NOMO-1 (cell line): Measurements from ENCODE around the gene GOLGA6L10.
"Not testable (repeated sequence)": the region's sequence is repeated elsewhere in the genome, so short reads cannot be mapped to it uniquely, and the experiment has no call there.

ENCODE experiments used
- DNase-seq, 2 experiments: peaks; one replicate each; lab custom pipeline; 2025; ENCODE audit not compliant: unreplicated experiment in 2 of 2; lab: John Stamatoyannopoulos, UW

Gene GOLGA6L10

GRCh38 chr15:82344421-82344820 is 4.9 kb downstream of the GOLGA6L10 start:
- not testable (repeated sequence) for DNase-seq

DNA sequence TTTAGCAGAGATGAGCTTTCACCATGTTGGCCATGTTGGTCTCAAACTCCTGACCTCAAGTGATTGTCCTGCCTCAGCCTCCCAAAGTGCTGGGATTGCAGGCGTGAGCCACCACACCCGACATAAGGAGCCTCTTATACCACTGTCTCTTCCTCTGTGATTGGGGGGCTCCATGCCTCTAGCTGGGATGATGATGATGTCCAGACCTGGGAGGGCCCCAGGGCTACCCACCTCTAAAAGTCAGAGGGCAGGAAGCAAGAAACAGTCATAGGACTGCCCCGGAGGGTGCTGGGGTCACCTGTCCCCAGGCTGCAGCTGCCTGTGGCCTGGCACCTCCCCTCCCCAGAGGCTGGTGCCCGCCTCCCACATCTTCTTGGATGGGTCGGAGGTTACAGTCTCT is 5.4 kb downstream of the GOLGA6L10 start:
- not testable (repeated sequence) for DNase-seq

DNA sequence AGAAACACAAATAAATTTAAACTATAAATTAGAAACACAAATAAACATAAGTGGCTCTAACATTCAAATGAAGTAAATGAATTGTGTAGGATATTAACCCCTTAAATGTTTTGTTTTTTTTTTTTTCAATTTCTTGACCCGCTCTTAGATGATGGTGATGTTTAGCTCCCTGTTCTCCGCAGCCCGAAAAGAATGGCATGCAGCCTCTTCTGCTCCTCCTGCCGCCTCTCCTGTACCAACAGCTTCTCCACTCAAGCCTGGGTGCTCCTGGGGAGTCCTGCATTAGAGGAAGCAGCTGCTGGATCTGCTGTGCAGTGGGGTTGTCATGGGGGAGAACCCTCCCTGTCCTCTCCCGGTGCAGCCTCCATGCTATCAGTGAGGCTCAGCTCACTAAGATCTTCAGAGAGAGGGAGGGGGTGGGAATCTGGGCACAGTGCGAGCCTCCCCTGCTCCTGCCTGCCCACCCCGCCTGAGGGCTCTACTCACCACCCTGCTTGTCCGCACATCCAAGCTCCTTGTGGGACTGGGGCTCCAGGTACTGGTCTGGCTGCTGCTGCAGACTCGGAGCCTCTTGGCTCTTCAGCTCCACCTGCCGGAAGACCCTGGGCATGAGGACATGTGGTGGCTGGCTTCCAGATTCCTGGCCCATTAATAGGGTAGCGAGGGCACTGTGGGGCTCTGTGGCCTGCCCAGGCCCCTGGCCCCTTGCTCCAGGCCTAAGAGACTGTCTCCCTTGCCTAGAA is 6.5 kb downstream of the GOLGA6L10 start:
- DNase-seq: not testable (repeated sequence)

DNA sequence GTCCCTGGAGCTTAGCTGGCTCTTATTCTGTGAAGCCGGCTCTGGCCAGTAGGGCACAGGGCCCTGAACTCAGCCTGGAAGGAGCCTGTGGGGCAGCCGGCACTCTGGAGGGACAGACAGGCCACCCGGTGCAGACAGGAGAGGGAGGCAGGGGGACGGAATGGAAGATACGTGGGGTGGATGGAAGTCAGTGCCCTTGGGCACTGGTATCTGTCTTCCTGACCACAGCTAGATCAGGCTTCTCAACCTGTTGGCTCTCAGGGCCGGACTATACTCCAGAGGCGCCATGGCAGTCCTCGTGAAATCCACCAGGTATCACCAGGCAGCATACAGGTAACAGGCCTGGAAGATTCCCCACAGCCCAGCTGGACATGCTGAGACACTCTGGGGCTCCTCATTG is 10.7 kb downstream of the GOLGA6L10 start:
- DNase-seq: not testable (repeated sequence)

GRCh38 chr15:82338053-82338452 is 11.2 kb downstream of the GOLGA6L10 start:
- not testable (repeated sequence) for DNase-seq

DNA sequence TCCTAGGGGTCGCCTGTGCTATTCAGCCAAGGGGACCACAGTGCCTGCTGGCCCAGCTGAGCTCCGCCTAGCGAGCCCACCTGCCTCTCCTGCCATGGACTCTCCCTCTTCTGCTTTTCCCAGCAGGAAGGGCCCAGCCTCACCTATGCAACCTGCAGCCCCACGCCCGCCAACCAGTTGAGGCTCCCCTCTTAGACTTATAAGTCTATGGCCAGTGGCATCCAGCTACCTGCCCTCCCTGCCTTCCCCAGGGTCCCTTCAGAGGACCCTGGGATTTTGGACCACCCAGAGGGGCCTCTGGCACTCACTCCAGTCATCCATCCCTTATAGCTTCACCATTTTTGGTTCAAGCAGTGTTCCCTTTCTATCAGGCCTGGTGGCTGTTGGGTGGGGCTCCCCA is 12.2 kb downstream of the GOLGA6L10 start:
- DNase-seq: not testable (repeated sequence)

- not testable (repeated sequence) for DNase-seq
These were observed 13.1 kb downstream of the GOLGA6L10 start for GRCh38 chr15:82336180-82336647.

DNA sequence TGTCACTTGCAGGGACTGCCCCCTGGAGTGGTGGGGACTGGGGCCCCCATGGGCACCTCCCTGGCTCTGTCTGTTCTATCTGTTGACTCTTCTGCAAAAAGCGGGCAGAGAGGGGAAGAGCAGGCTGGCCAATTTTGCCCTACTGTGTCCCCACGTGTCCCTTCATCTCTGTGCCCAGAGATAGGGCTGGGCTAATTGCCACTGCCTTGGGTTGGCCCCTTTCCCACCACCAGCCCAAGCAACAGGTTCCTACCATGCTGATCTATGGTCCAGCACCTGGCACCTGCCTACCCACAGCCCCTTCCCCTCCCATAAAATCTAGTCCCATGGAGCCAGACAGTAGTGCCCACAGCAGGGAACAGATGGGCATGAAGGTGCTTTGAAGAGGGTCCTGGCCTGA is 14.3 kb downstream of the GOLGA6L10 start:
- not testable (repeated sequence) for DNase-seq

DNA sequence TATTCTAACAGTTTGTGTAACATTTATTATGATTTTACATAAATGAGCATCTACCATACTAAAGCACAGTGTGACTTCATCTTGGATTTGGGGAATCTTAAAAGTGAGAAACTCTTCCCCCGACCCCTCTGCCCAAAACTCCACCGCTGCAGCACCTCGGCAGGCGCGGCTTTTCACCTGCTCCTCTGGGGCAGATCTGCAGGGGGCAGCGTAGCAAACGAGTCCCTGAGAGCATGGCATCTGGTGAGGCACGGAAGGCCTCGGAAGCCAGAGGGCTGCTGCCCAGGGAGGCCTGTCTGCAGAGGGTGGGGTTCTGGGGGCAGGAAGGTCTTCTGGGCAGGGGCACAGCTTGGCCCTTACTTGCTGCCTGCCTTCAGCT is 14.7 kb downstream of the GOLGA6L10 start:
- not testable (repeated sequence) for DNase-seq

DNA sequence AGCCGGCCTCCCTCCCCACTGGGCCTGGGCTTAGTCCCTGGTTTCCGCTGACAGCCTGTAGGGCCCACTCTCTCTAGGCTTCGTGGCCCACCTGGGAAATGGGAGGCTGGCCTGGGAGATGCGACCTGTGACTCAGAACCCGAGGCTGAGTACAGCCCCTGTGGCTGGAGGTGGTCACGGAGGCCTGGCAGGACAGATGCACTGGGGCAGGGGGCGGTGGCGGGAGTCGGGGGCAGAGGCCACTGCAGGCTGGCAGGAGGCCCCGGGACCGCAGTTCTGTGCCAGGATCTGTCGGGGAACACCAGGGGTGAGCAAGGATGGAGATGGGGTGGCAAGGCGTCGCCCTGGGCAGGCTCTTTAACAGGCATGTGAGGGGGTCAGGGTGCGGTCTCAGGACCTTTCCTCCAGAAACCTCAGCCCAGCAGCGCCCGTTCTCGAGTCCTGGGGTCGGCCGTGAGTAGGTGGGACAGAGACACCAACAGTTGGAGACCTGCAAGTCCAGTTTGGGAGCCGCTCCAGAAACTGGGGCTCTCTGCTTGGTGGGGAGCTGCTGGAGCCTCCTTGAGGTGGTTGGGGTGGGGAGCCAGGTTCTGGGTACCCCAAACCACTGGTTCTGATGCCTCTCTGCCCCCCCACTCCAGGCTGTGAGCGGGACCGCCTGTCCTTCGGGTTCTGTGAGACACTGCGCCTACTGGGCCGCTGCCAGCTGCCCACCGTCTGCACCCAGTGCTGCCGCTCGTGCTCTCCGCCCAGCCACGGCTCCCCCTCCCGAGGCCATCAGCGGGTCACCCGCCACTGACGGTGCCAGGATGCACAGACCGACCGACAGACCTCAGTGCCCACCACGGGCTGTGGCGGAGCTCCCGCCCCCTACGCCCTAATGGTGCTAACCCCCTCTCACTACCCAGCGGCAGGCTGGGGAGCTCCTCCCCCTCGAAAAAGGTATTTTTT is 15.4 kb downstream of the GOLGA6L10 start:
- DNase-seq: not testable (repeated sequence)

- not testable (repeated sequence) for DNase-seq
These were observed 16.3 kb downstream of the GOLGA6L10 start for GRCh38 chr15:82332711-82333602.

DNA sequence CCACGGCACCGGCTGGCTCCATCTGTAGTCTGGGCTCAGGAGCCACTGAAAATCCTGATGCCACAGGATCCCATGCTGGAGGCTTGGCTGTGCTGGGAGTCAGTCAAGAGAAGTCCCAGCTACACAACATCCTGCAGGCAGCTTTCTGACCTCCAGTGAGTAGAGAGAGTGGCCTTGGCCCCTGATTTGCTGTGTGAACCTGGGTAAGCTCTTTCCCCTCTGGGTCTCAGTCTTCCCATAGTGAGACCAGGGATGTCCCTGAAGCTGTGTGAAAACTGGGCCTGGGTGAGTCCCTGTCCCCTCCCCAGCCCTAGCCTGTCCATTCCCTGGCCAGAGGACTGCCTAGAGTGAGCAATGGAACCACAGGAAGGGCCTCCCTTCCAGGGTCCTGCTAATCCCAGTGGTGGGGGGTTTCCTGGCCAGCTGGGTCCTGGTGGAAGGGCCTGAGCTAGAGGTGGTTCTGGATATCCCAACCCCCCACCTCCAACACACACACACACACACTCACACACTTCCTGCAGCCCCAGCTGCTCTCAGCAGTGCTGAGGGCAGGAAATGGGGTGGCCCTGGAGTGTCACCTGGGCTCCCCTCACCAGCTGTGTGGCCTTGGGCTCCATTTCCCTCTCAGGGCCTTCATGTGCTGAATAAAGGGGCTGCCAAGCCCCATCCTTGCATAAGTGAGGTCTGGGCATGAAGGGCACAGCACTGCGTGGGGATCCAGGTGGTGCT is 17.5 kb downstream of the GOLGA6L10 start:
- DNase-seq: not testable (repeated sequence)

DNA sequence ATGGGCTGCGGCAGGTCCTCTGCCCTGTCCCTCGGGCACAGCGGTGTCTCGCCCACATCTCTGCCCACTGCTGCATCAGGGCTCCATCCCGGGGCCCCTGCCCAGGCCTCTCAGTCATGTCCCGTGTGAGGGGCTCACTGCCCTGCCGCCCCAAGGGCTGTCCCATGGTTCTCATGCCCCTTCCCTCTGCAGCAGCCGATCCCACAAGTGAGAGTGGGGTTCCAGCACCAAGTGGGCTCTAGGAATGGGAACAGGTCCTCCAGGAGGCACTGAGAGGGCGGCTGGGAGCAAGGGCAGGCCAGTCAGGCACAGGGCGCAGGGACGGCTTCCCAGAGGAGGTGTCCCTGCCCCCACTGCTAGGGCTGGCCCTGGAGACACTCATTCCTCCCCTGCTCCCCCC is 18.4 kb downstream of the GOLGA6L10 start:
- not testable (repeated sequence) for DNase-seq

DNA sequence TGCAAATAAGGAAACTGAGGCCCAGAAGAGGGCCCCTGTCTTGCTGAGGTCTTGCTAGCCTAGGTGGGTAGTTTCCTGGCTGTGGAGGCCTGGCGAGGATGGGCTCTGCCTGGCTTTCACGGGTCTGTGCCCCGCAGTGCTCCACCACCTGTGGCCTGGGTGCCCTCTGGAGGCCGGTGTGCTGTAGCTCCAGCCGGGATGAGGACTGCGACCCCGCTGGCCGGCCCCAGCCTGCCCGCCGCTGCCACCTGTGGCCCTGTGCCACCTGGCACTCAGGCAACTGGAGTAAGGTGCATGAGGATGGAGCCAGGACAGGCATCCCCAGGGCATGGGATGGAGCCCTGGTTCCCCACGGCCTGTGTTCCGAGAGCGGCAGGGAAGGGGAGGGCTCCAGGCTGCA is 20.2 kb downstream of the GOLGA6L10 start:
- not testable (repeated sequence) for DNase-seq

GRCh38 chr15:82327372-82327771 is 21.9 kb downstream of the GOLGA6L10 start:
- DNase-seq: not testable (repeated sequence)

DNA sequence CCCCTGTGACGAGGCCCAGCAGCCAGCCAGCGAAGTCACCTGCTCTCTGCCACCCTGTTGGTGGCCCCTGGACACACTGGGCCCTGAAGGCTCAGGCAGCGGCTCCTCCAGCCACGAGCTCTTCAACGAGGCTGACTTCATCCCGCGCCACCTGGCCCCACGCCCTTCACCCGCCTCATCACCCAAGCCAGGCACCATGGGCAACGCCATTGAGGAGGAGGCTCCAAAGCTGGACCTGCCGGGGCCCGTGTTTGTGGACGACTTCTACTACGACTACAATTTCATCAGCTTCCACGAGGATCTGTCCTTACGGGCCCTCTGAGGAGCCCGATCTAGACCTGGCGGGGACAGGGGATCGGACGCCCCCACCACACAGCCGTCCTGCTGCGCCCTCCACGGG is 22.4 kb downstream of the GOLGA6L10 start:
- DNase-seq: not testable (repeated sequence)

- not testable (repeated sequence) for DNase-seq
These were observed 23.6 kb downstream of the GOLGA6L10 start for GRCh38 chr15:82325646-82326045.

DNA sequence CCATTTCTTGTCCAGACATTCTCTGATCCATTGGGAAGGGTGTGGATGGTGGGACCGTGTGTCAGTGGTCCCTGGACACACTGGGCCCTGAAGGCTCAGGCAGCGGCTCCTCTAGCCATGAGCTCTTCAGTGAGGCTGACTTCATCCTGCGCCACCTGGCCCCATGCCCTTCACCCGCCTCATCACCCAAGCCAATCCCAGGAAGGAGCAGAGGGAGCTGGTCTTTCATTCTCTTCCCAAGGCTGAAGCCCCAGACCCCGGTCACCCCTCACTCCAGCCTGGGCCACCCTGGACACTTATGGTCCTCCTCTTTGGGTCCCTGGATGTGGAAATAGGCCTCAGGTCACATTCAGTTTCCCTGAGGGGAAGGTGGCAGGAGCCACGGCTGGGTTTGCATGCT is 24.4 kb downstream of the GOLGA6L10 start:
- not testable (repeated sequence) for DNase-seq

GRCh38 chr15:82322488-82322887 is 26.8 kb downstream of the GOLGA6L10 start:
- DNase-seq: not testable (repeated sequence)

GRCh38 chr15:82320861-82321260 is 28.4 kb downstream of the GOLGA6L10 start:
- not testable (repeated sequence) for DNase-seq
